Ishikawa (cell line): ENCODE measurements around the gene CST7.

Experiments used
- CEBPB ChIP-seq: IDR thresholded peaks from 2 replicates; pipeline ENCODE4 v1.6.1; 2012
- EGR1 ChIP-seq: IDR thresholded peaks from 2 replicates; pipeline ENCODE4 v1.6.1; 2012
- EP300 ChIP-seq: IDR thresholded peaks from 2 replicates; pipeline ENCODE4 v1.6.1; 2012; ENCODE audit warnings: borderline replicate concordance
- RAD21 ChIP-seq: IDR thresholded peaks from 2 replicates; pipeline ENCODE4 v1.6.1; 2012; ENCODE audit warnings: low read depth
- REST ChIP-seq: IDR thresholded peaks from 2 replicates; pipeline ENCODE4 v1.6.1; 2012; ENCODE audit warnings: low read depth, mild to moderate bottlenecking
- TCF12 ChIP-seq: IDR thresholded peaks from 2 replicates; pipeline ENCODE4 v1.6.1; 2012; ENCODE audit warnings: low read depth
- TEAD4 ChIP-seq: IDR thresholded peaks from 2 replicates; pipeline ENCODE4 v1.6.1; 2012
- USF1 ChIP-seq: IDR thresholded peaks from 2 replicates; pipeline ENCODE4 v1.6.1; 2012
- YY1 ChIP-seq: IDR thresholded peaks from 2 replicates; pipeline ENCODE4 v1.6.1; 2012; ENCODE audit warnings: low read depth
- TF ChIP-seq, protein P1 (sequence below): IDR thresholded peaks from 2 replicates; pipeline ENCODE4 v1.6.1; 2012

GRCh38 chr20:24965065-24965919 is 16.2 kb downstream of the CST7 start:
- TF ChIP-seq TCF12 (no peak), EP300 (no peak), CEBPB (no peak), YY1 (no peak), USF1 (no peak), RAD21 (no peak), EGR1 (no peak), TEAD4 (no peak), REST (no peak)
- TF ChIP-seq, protein P1, sequence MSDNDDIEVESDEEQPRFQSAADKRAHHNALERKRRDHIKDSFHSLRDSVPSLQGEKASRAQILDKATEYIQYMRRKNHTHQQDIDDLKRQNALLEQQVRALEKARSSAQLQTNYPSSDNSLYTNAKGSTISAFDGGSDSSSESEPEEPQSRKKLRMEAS: no peak
